Anterior cingulate cortex (tissue), 58 donors: ENCODE measurements around the gene FAM76B.
A peak's percentile ranks its signal among the peaks of the same experiment; 100 is the strongest.

ENCODE experiments used
- DNase-seq, 58 donors: peaks; one replicate each; lab custom pipeline; 2025; lab: John Stamatoyannopoulos, UW

The FAM76B gene

GRCh38 chr11:95736355-95736754, 53.2 kb downstream of the FAM76B start:
- DNase-seq, result no peak

- DNase-seq, result no peak
Observed at GRCh38 chr11:95734009-95734572, 55.5 kb downstream of the FAM76B start.

GRCh38 chr11:95732930-95733602, 56.5 kb downstream of the FAM76B start:
- no peak for DNase-seq

- no peak for DNase-seq
Observed at GRCh38 chr11:95729462-95729861, 60.1 kb downstream of the FAM76B start.

- no peak for DNase-seq
Observed at GRCh38 chr11:95728790-95729189, 60.8 kb downstream of the FAM76B start.

- no peak for DNase-seq
Observed at GRCh38 chr11:95728094-95728493, 61.5 kb downstream of the FAM76B start.

GRCh38 chr11:95727620-95728019, 62.0 kb downstream of the FAM76B start:
- peak in 26 of 58 donors; percentile 1 to 63 (median 22) for DNase-seq

GRCh38 chr11:95727111-95727510, 62.5 kb downstream of the FAM76B start:
- no peak for DNase-seq

GRCh38 chr11:95725196-95725595, 64.4 kb downstream of the FAM76B start:
- no peak for DNase-seq

GRCh38 chr11:95723361-95723942, 66.1 kb downstream of the FAM76B start:
- peak in 1 of 58 donors; percentile 12 for DNase-seq

- DNase-seq, result no peak
Observed at GRCh38 chr11:95720195-95720594, 69.4 kb downstream of the FAM76B start.
